ENCODE data around the gene ARHGAP25. TPM values are rescaled to one million over a fixed set of nuclear protein-coding genes. Genes with fewer than 3 reads are reported as not detected.

Gene ARHGAP25
- total and polyA plus RNA-seq, 2 donors from 2014 or later, result 6.3 to 20.4 TPM

- Histone ChIP-seq H3K27ac (ENCODE audit: low read depth in 2 of 2, low read length in 2 of 2) (peak overlapping the region; percentile 64 to 76), H3K36me3 (ENCODE audit: control insufficient read depth in 2 of 3, insufficient read depth in 3 of 3, low read length in 3 of 3) (no peaks in the 10 kb centered on the region), H3K9me3 (ENCODE audit: control insufficient read depth in 2 of 3, insufficient read depth in 1 of 3, low read length in 3 of 3) (no peaks in the 10 kb centered on the region), H3K27me3 (ENCODE audit: control insufficient read depth, insufficient read depth, low read length) (no peaks in the 10 kb centered on the region), H3K4me3 (ENCODE audit: low read length in 3 of 3) (no peak overlapping the region), H3K9ac (ENCODE audit: low read length in 3 of 3) (no peak overlapping the region), H3K4me1 (ENCODE audit: control insufficient read depth in 2 of 3, insufficient read depth in 2 of 3, low read depth in 1 of 3, low read length in 3 of 3) (peaks cover 5 to 20% (median 9%) of the 10 kb centered on the region in 3 donors)
- no peak for TF ChIP-seq CTCF (IDR thresholded peaks at IDR 0.05; ENCODE audit: borderline replicate concordance, extremely low read depth, insufficient read depth)
- FAIRE-seq (no peak), DNase-seq (no peak)
- intact Hi-C loops (cut with DNase I), result no loop called here
Observed at GRCh38 chr2:68831686-68832232, 97.1 kb downstream of the ARHGAP25 start.

DNA sequence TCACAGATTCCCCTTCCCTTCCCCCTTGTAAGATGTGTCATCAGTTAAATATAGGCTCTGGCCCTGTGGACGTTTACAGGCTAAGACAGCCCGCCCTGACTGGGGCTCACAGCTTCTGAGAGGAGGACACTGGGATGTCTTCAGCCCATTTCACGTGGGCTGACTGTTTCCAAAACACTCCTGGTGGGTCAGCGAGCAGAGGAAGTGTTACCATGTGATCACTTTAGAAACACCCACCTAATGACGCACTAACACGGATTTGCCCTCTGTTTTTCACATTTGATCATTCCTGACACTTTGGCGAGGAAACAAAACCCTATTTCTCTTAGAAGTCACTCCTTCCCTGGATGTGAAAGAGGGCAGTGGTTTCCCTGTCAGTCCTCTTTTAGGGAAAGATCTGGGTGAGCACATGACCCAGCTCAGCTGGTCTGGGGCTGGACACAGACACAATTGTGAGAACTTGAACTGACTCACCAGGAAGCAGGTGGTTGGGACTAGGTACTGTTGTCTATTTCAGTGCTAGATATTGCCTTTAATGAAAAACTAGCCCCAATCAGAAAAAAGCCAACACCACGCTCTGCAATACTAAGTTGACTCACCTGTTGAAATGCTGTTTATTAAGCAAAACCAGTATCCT lies 97.7 kb downstream of the ARHGAP25 start:
- FAIRE-seq (no peak), DNase-seq (peak in 2 of 5 donors; percentile 50 to 91)
- no peak overlapping the region for H3K9ac ChIP-seq (ENCODE audit: low read length in 3 of 3)

GRCh38 chr2:68833162-68833561 lies 98.6 kb downstream of the ARHGAP25 start:
- no peak for TF ChIP-seq CTCF (IDR thresholded peaks at IDR 0.05; ENCODE audit: borderline replicate concordance, extremely low read depth, insufficient read depth)
- FAIRE-seq, result no peak
- DNase-seq, result no peak
- no peak overlapping the region for H3K9ac ChIP-seq (ENCODE audit: low read length in 3 of 3)
- H3K4me1 ChIP-seq (ENCODE audit: control insufficient read depth in 2 of 3, insufficient read depth in 2 of 3, low read depth in 1 of 3, low read length in 3 of 3), result peaks cover 5 to 20% (median 9%) of the 10 kb centered on the region in 3 donors
- H3K36me3 ChIP-seq (ENCODE audit: control insufficient read depth in 2 of 3, insufficient read depth in 3 of 3, low read length in 3 of 3), result no peaks in the 10 kb centered on the region
- H3K9me3 ChIP-seq (ENCODE audit: control insufficient read depth in 2 of 3, insufficient read depth in 1 of 3, low read length in 3 of 3), result no peaks in the 10 kb centered on the region
- H3K27me3 ChIP-seq (ENCODE audit: control insufficient read depth, insufficient read depth, low read length), result no peaks in the 10 kb centered on the region
- peak overlapping the region; percentile 64 to 76 for H3K27ac ChIP-seq (ENCODE audit: low read depth in 2 of 2, low read length in 2 of 2)
- H3K4me3 ChIP-seq (ENCODE audit: low read length in 3 of 3), result no peak overlapping the region
- intact Hi-C loops (cut with DNase I), result no loop called here

More for the DNA sequence above, 97.7 kb downstream of the ARHGAP25 start:
- Histone ChIP-seq H3K27me3 (ENCODE audit: control insufficient read depth, insufficient read depth, low read length) (no peaks in the 10 kb centered on the region), H3K9me3 (ENCODE audit: control insufficient read depth in 2 of 3, insufficient read depth in 1 of 3, low read length in 3 of 3) (no peaks in the 10 kb centered on the region), H3K4me3 (ENCODE audit: low read length in 3 of 3) (no peak overlapping the region), H3K36me3 (ENCODE audit: control insufficient read depth in 2 of 3, insufficient read depth in 3 of 3, low read length in 3 of 3) (no peaks in the 10 kb centered on the region), H3K4me1 (ENCODE audit: control insufficient read depth in 2 of 3, insufficient read depth in 2 of 3, low read depth in 1 of 3, low read length in 3 of 3) (peaks cover 5 to 22% (median 9%) of the 10 kb centered on the region in 3 donors), H3K27ac (ENCODE audit: low read depth in 2 of 2, low read length in 2 of 2) (peak overlapping the region; percentile 64 to 76)
- TF ChIP-seq CTCF (IDR thresholded peaks at IDR 0.05; ENCODE audit: borderline replicate concordance, extremely low read depth, insufficient read depth), result no peak
- intact Hi-C loops (cut with DNase I), result no loop called here
